Central memory CD8-positive, alpha-beta T cell (primary cell): Measurements from ENCODE around the gene EHMT1.

ENCODE experiments used
- ATAC-seq: fragments of 150-1000 bp; cut with Tn5 transposase; replicated peaks from 2 replicates; pipeline ENCODE4 v1.10.0; 2022; ENCODE audit warnings: mild to moderate bottlenecking, moderate FRiP score, moderate number of reproducible peaks; ENCODE audit not compliant: poor library complexity, severe bottlenecking; ENCODE audit errors: extremely low read depth
- DNase-seq, 2 donors: peaks; one replicate each; pipeline ENCODE4 v3.0.0; 2021; ENCODE audit warnings: low spot score in 2 of 2
- H3K27ac Mint-ChIP-seq: one replicate; pipeline ENCODE4 v1.8.0; 2022; ENCODE audit warnings: low read depth, mild to moderate bottlenecking, moderate library complexity, mixed read lengths
- H3K27me3 Mint-ChIP-seq: one replicate; pipeline ENCODE4 v1.8.0; 2022; ENCODE audit warnings: mixed read lengths
- H3K36me3 Mint-ChIP-seq: one replicate; pipeline ENCODE4 v1.8.0; 2022; ENCODE audit warnings: mild to moderate bottlenecking, moderate library complexity, mixed read lengths; ENCODE audit not compliant: insufficient read depth
- H3K4me1 Mint-ChIP-seq: one replicate; pipeline ENCODE4 v1.8.0; 2022; ENCODE audit warnings: mixed read lengths
- H3K4me3 Mint-ChIP-seq: one replicate; pipeline ENCODE4 v1.8.0; 2022; ENCODE audit warnings: mild to moderate bottlenecking, moderate library complexity, mixed read lengths
- H3K9me3 Mint-ChIP-seq: one replicate; pipeline ENCODE4 v1.8.0; 2022; ENCODE audit warnings: mixed read lengths

EHMT1 gene

GRCh38 chr9:137666513-137666822, 47.7 kb downstream of the EHMT1 start:
- Mint-ChIP-seq H3K9me3 (no peaks in the 10 kb centered on the region), H3K27ac (no peak overlapping the region), H3K36me3 (peaks cover 15% of the 10 kb centered on the region), H3K27me3 (no peaks in the 10 kb centered on the region), H3K4me3 (no peak overlapping the region), H3K4me1 (peaks cover 54% of the 10 kb centered on the region)
- ATAC-seq (no peak), DNase-seq (no peak)

- DNase-seq = no peak
- no peak for ATAC-seq
- H3K4me1 Mint-ChIP-seq = peaks cover 54% of the 10 kb centered on the region
- H3K9me3 Mint-ChIP-seq = no peaks in the 10 kb centered on the region
- H3K27me3 Mint-ChIP-seq = no peaks in the 10 kb centered on the region
- peak overlapping the region; percentile 74 for H3K27ac Mint-ChIP-seq
- peaks cover 14% of the 10 kb centered on the region for H3K36me3 Mint-ChIP-seq
- H3K4me3 Mint-ChIP-seq = no peak overlapping the region
Observed at GRCh38 chr9:137666955-137667670, 48.3 kb downstream of the EHMT1 start.

- Mint-ChIP-seq H3K4me3 (no peak overlapping the region), H3K4me1 (peaks cover 53% of the 10 kb centered on the region), H3K9me3 (no peaks in the 10 kb centered on the region), H3K36me3 (peaks cover 13% of the 10 kb centered on the region), H3K27ac (no peak overlapping the region), H3K27me3 (no peaks in the 10 kb centered on the region)
- ATAC-seq (no peak), DNase-seq (no peak)
Observed at GRCh38 chr9:137668203-137668602, 49.4 kb downstream of the EHMT1 start.

GRCh38 chr9:137669261-137669672, 50.5 kb downstream of the EHMT1 start:
- H3K36me3 Mint-ChIP-seq = peaks cover 11% of the 10 kb centered on the region
- H3K27ac Mint-ChIP-seq = peak overlapping the region; percentile 52
- DNase-seq (no peak), ATAC-seq (no peak)
- no peaks in the 10 kb centered on the region for H3K9me3 Mint-ChIP-seq
- no peaks in the 10 kb centered on the region for H3K27me3 Mint-ChIP-seq
- peaks cover 54% of the 10 kb centered on the region for H3K4me1 Mint-ChIP-seq
- no peak overlapping the region for H3K4me3 Mint-ChIP-seq

GRCh38 chr9:137670391-137671195, 51.8 kb downstream of the EHMT1 start:
- no peaks in the 10 kb centered on the region for H3K27me3 Mint-ChIP-seq
- ATAC-seq (no peak), DNase-seq (no peak)
- no peak overlapping the region for H3K4me3 Mint-ChIP-seq
- peak overlapping the region; percentile 52 for H3K27ac Mint-ChIP-seq
- no peaks in the 10 kb centered on the region for H3K9me3 Mint-ChIP-seq
- peaks cover 52% of the 10 kb centered on the region for H3K4me1 Mint-ChIP-seq
- H3K36me3 Mint-ChIP-seq = peaks cover 9% of the 10 kb centered on the region

GRCh38 chr9:137671196-137671538, 52.4 kb downstream of the EHMT1 start:
- Mint-ChIP-seq H3K36me3 (peaks cover 9% of the 10 kb centered on the region), H3K9me3 (no peaks in the 10 kb centered on the region), H3K27me3 (no peaks in the 10 kb centered on the region), H3K4me3 (no peak overlapping the region), H3K4me1 (peaks cover 52% of the 10 kb centered on the region), H3K27ac (peak overlapping the region; percentile 52)
- DNase-seq (no peak), ATAC-seq (no peak)

GRCh38 chr9:137671721-137672120, 52.9 kb downstream of the EHMT1 start:
- DNase-seq (no peak), ATAC-seq (no peak)
- Mint-ChIP-seq H3K4me3 (no peak overlapping the region), H3K9me3 (no peaks in the 10 kb centered on the region), H3K27me3 (no peaks in the 10 kb centered on the region), H3K4me1 (peaks cover 52% of the 10 kb centered on the region), H3K36me3 (peaks cover 9% of the 10 kb centered on the region), H3K27ac (no peak overlapping the region)

GRCh38 chr9:137672907-137673791, 54.3 kb downstream of the EHMT1 start:
- Mint-ChIP-seq H3K4me1 (peaks cover 42% of the 10 kb centered on the region), H3K36me3 (peaks cover 12% of the 10 kb centered on the region), H3K9me3 (no peaks in the 10 kb centered on the region), H3K27ac (no peak overlapping the region), H3K4me3 (no peak overlapping the region), H3K27me3 (no peaks in the 10 kb centered on the region)
- ATAC-seq (peak; percentile 49), DNase-seq (peak in 1 of 2 donors; percentile 20)

GRCh38 chr9:137673886-137674285, 55.1 kb downstream of the EHMT1 start:
- Mint-ChIP-seq H3K27me3 (no peaks in the 10 kb centered on the region), H3K4me3 (no peak overlapping the region), H3K4me1 (peaks cover 43% of the 10 kb centered on the region), H3K9me3 (no peaks in the 10 kb centered on the region), H3K36me3 (peaks cover 12% of the 10 kb centered on the region), H3K27ac (no peak overlapping the region)
- DNase-seq (no peak), ATAC-seq (no peak)

GRCh38 chr9:137674307-137674975, 55.6 kb downstream of the EHMT1 start:
- DNase-seq (no peak), ATAC-seq (no peak)
- Mint-ChIP-seq H3K36me3 (peaks cover 8% of the 10 kb centered on the region), H3K27me3 (no peaks in the 10 kb centered on the region), H3K4me3 (no peak overlapping the region), H3K9me3 (no peaks in the 10 kb centered on the region), H3K27ac (peak overlapping the region; percentile 54), H3K4me1 (peaks cover 38% of the 10 kb centered on the region)

GRCh38 chr9:137674976-137675320, 56.1 kb downstream of the EHMT1 start:
- peaks cover 8% of the 10 kb centered on the region for H3K36me3 Mint-ChIP-seq
- H3K4me3 Mint-ChIP-seq = no peak overlapping the region
- DNase-seq = no peak
- H3K27ac Mint-ChIP-seq = peak overlapping the region; percentile 54
- peaks cover 38% of the 10 kb centered on the region for H3K4me1 Mint-ChIP-seq
- no peaks in the 10 kb centered on the region for H3K9me3 Mint-ChIP-seq
- ATAC-seq = no peak
- no peaks in the 10 kb centered on the region for H3K27me3 Mint-ChIP-seq

GRCh38 chr9:137676998-137677397, 58.2 kb downstream of the EHMT1 start:
- Mint-ChIP-seq H3K36me3 (peaks cover 4% of the 10 kb centered on the region), H3K27ac (no peak overlapping the region), H3K27me3 (no peaks in the 10 kb centered on the region), H3K4me3 (no peak overlapping the region), H3K4me1 (peaks cover 41% of the 10 kb centered on the region), H3K9me3 (no peaks in the 10 kb centered on the region)
- ATAC-seq (no peak), DNase-seq (no peak)
